Gastroesophageal sphincter (tissue), 3 donors: ENCODE data around the gene TTLL5.

Experiments used
- CTCF ChIP-seq, 4 experiments: fragments of 200-600 bp in 2 of 4; fragments of 450-650 bp in 2 of 4; sonication (generic) in 1 of 4; IDR thresholded peaks; one replicate each; pipeline ENCODE4 v1.5.1; 2017 to 2019; ENCODE audit warnings: antibody characterized with exemption in 4 of 4, mild to moderate bottlenecking in 2 of 4, moderate library complexity in 2 of 4
- EP300 ChIP-seq: sonication (generic); formaldehyde crosslinking; IDR thresholded peaks from one replicate; pipeline ENCODE4 v1.6.1; 2017; ENCODE audit warnings: antibody characterized with exemption, mild to moderate bottlenecking
- POLR2A ChIP-seq, 2 donors: fragments of 450-650 bp; IDR thresholded peaks; one replicate each; pipeline ENCODE4 v1.6.1; 2017; ENCODE audit warnings: antibody characterized with exemption in 2 of 2, mild to moderate bottlenecking in 2 of 2, moderate library complexity in 1 of 2

- TF ChIP-seq POLR2A (IDR thresholded peaks at IDR 0.05), result no peak
- no peak for TF ChIP-seq CTCF (IDR thresholded peaks at IDR 0.05)
- no peak for TF ChIP-seq EP300
Observed at GRCh38 chr14:75673345-75674035, 12.4 kb downstream of the TTLL5 start.
